HCT116 (cell line): ENCODE data around the gene MYLK4. TPM values are rescaled to one million over a fixed set of nuclear protein-coding genes. Genes with fewer than 3 reads are reported as not detected.

Source experiments
- ATAC-seq: fragments of 200-7000 bp; cut with Tn5 transposase; 2 replicates; pipeline ENCODE4 v1.9.1; 2020; ENCODE audit warnings: mild to moderate bottlenecking, moderate library complexity
- BruUV-seq: library from RNA; stranded (reverse); fragments of 400-500 nt; replicated peaks from 2 replicates; lab custom pipeline; 2021; lab: Mats Ljungman, UMichigan
- CTCF ChIA-PET: fragments of 300-600 bp; sonication (Branson Sonifier 250); formaldehyde crosslinking; loops from one replicate; lab custom pipeline; 2021; ENCODE audit warnings: antibody characterized with exemption; lab: Charles Lee
- POLR2A ChIA-PET: fragments of 300-600, 350-600 bp; sonication (Branson Sonifier 250); formaldehyde crosslinking; loops from one replicate; lab custom pipeline; 2021; ENCODE audit warnings: antibody characterized with exemption; lab: Charles Lee
- RAD21 ChIA-PET, 2 experiments: fragments of 300-600 bp; sonication (Branson Sonifier 250); formaldehyde crosslinking; loops; one replicate each; lab custom pipeline; 2023; ENCODE audit warnings: low total read pairs in 2 of 2; ENCODE audit not compliant: uncharacterized antibody in 2 of 2, unreplicated experiment in 2 of 2, low non-redundant PET in 1 of 2; lab: Charles Lee
- DNase-seq: peaks from one replicate; pipeline ENCODE4 v3.0.0-alpha.2; 2010; ENCODE audit warnings: low read depth, low spot score
- H2AFZ ChIP-seq: fragments of 200-600 bp; shearing (Covaris generic), sonication (generic); 2 replicates; pipeline ENCODE4 v1.6.1; 2017; ENCODE audit warnings: low read depth, mixed run types, mixed read lengths, antibody characterized with exemption, low read length; ENCODE audit not compliant: poor library complexity, severe bottlenecking
- H3K27ac ChIP-seq: 2 replicates; pipeline ENCODE4 v1.5.1; 2012; ENCODE audit warnings: low read depth, low read length
- H3K27me3 ChIP-seq: fragments of 200-600 bp; sonication (generic); 2 replicates; pipeline ENCODE4 v1.6.1; 2016; ENCODE audit warnings: mixed run types, low read length, mixed read lengths; ENCODE audit not compliant: insufficient read depth
- H3K36me3 ChIP-seq, 2 experiments: fragments of 200-500 bp in 1 of 2; fragments of 200-600 bp in 1 of 2; sonication (Bioruptor generic) in 1 of 2; sonication (generic) in 1 of 2; 2 replicates each; pipeline versions ENCODE4 v1.5.1 to v1.6.1; 2014 to 2016; ENCODE audit warnings: low read length in 2 of 2, inconsistent platforms in 1 of 2, mixed read lengths in 1 of 2, mixed run types in 1 of 2; ENCODE audit not compliant: insufficient read depth in 2 of 2, control insufficient read depth in 1 of 2
- H3K4me1 ChIP-seq, 2 experiments: fragments of 200-600 bp in 1 of 2; sonication (generic) in 1 of 2; 2 replicates each; pipeline versions ENCODE4 v1.5.1 to v1.6.1; 2012 to 2017; ENCODE audit warnings: low read length in 2 of 2, inconsistent platforms in 1 of 2, mild to moderate bottlenecking in 1 of 2, mixed read lengths in 1 of 2, mixed run types in 1 of 2, moderate library complexity in 1 of 2; ENCODE audit not compliant: insufficient read depth in 2 of 2, control insufficient read depth in 1 of 2
- H3K4me2 ChIP-seq: fragments of 200-600 bp; sonication (generic); 2 replicates; pipeline ENCODE4 v1.6.1; 2017; ENCODE audit warnings: mixed run types, low read length, mixed read lengths
- H3K4me3 ChIP-seq, 2 experiments: fragments of 200-600 bp in 1 of 2; sonication (generic) in 1 of 2; replicated peaks in 1 of 2; 2 replicates each; pipeline ENCODE4 v1.5.1; 2011 to 2016; ENCODE audit warnings: low read length in 2 of 2, control low read depth in 1 of 2, low read depth in 1 of 2, mild to moderate bottlenecking in 1 of 2, mixed read lengths in 1 of 2, mixed run types in 1 of 2
- H3K79me2 ChIP-seq: fragments of 200-600 bp; sonication (generic); 2 replicates; pipeline ENCODE4 v1.6.1; 2017; ENCODE audit warnings: mild to moderate bottlenecking, mixed run types, low read length, moderate library complexity, mixed read lengths; ENCODE audit not compliant: insufficient read depth
- H3K9ac ChIP-seq: fragments of 200-600 bp; sonication (generic); 2 replicates; pipeline ENCODE4 v1.6.1; 2016; ENCODE audit warnings: low read length, mixed read lengths
- H3K9me2 ChIP-seq: fragments of 200-600 bp; sonication (generic), shearing (Covaris generic); 2 replicates; pipeline ENCODE4 v1.6.1; 2017; ENCODE audit warnings: mixed run types, mild to moderate bottlenecking, moderate library complexity; ENCODE audit not compliant: insufficient read depth
- H3K9me3 ChIP-seq, 2 experiments: fragments of 200-500 bp in 1 of 2; fragments of 200-600 bp in 1 of 2; sonication (Bioruptor generic) in 1 of 2; sonication (generic) in 1 of 2; 2 replicates each; pipeline ENCODE4 v1.6.1; 2014 to 2017; ENCODE audit warnings: low read length in 2 of 2, mixed read lengths in 2 of 2, inconsistent platforms in 1 of 2, low read depth in 1 of 2, mild to moderate bottlenecking in 1 of 2, mixed run types in 1 of 2, moderate library complexity in 1 of 2; ENCODE audit not compliant: control insufficient read depth in 1 of 2, insufficient read depth in 1 of 2
- H4K20me1 ChIP-seq: fragments of 200-600 bp; sonication (generic), shearing (Covaris generic); 2 replicates; pipeline ENCODE4 v1.6.1; 2017; ENCODE audit warnings: mixed run types, mild to moderate bottlenecking, moderate library complexity; ENCODE audit not compliant: insufficient read depth
- CBX3 ChIP-seq: IDR thresholded peaks from 2 replicates; pipeline ENCODE4 v1.6.1; 2012; ENCODE audit warnings: low read depth
- CEBPB ChIP-seq: IDR thresholded peaks from 2 replicates; pipeline ENCODE4 v1.6.1; 2012; ENCODE audit warnings: low read depth
- EGR1 ChIP-seq: IDR thresholded peaks from 2 replicates; pipeline ENCODE4 v1.6.1; 2012; ENCODE audit warnings: low read depth
- EZH2 ChIP-seq: fragments of 200-600 bp; sonication (generic); IDR thresholded peaks from 2 replicates; pipeline ENCODE4 v1.6.1; 2017; ENCODE audit warnings: antibody characterized with exemption, mixed run types
- EZH2phosphoT487 ChIP-seq: fragments of 200-600 bp; IDR thresholded peaks from 2 replicates; pipeline ENCODE4 v1.6.1; 2018; ENCODE audit warnings: antibody characterized with exemption, borderline replicate concordance
- FOSL1 ChIP-seq: IDR thresholded peaks from 2 replicates; pipeline ENCODE4 v1.6.1; 2012; ENCODE audit warnings: low read depth
- JUND ChIP-seq: IDR thresholded peaks from 2 replicates; pipeline ENCODE4 v1.6.1; 2012
- POLR2A ChIP-seq: IDR thresholded peaks from 2 replicates; pipeline ENCODE4 v1.7.0; 2011; ENCODE audit warnings: borderline replicate concordance; ENCODE audit not compliant: insufficient read depth, insufficient read length; ENCODE audit errors: extremely low read depth
- POLR2AphosphoS5 ChIP-seq: IDR thresholded peaks from 2 replicates; pipeline ENCODE4 v1.6.1; 2011; ENCODE audit warnings: mild to moderate bottlenecking, low read depth, low read length, moderate library complexity
- RAD21 ChIP-seq: IDR thresholded peaks from 2 replicates; pipeline ENCODE4 v1.6.1; 2012; ENCODE audit warnings: low read depth, mild to moderate bottlenecking
- REST ChIP-seq: IDR thresholded peaks from 2 replicates; pipeline ENCODE4 v1.6.1; 2012; ENCODE audit warnings: low read depth
- SIN3A ChIP-seq: IDR thresholded peaks from 2 replicates; pipeline ENCODE4 v1.6.1; 2012; ENCODE audit warnings: low read depth
- SP1 ChIP-seq: IDR thresholded peaks from 2 replicates; pipeline ENCODE4 v1.6.1; 2012; ENCODE audit warnings: low read depth
- TCF7L2 ChIP-seq: IDR thresholded peaks from 2 replicates; pipeline ENCODE4 v1.7.0; 2011; ENCODE audit warnings: borderline replicate concordance, inconsistent platforms; ENCODE audit not compliant: insufficient read depth, insufficient read length; ENCODE audit errors: extremely low read depth
- YY1 ChIP-seq: IDR thresholded peaks from 2 replicates; pipeline ENCODE4 v1.6.1; 2011; ENCODE audit warnings: low read length, low read depth, moderate library complexity, mild to moderate bottlenecking; ENCODE audit not compliant: insufficient replicate concordance; ENCODE audit errors: extremely low read depth
- ZFX ChIP-seq: fragments of 450-650 bp; IDR thresholded peaks from 2 replicates; pipeline ENCODE4 v1.6.1; 2017
- intact Hi-C: fragments of 100-400 bp; cut with micrococcal nuclease; formaldehyde crosslinking; loops from 2 replicates; pipeline ENCODE4 v1.10.0; 2022
- total RNA-seq: library from RNA; stranded (reverse); gene quantifications from one replicate; pipeline ENCODE4 v1.2.1, GENCODE V29; 2021; ENCODE audit not compliant: unreplicated experiment
- TF ChIP-seq, protein P1 (sequence below): IDR thresholded peaks from 2 replicates; pipeline ENCODE4 v1.6.1; 2012
- TF ChIP-seq, protein P2 (sequence below): IDR thresholded peaks from 2 replicates; pipeline ENCODE4 v1.6.1; 2012
- TF ChIP-seq, protein P3 (sequence below): IDR thresholded peaks from 2 replicates; pipeline ENCODE4 v1.6.1; 2011; ENCODE audit warnings: mild to moderate bottlenecking, low read length, moderate library complexity; ENCODE audit not compliant: insufficient replicate concordance; ENCODE audit errors: extremely low read depth
- TF ChIP-seq, protein P4 (sequence below), 3 experiments: fragments of 200-600 bp in 1 of 3; sonication (generic) in 1 of 3; IDR thresholded peaks in 2 of 3; conservative IDR thresholded peaks in 1 of 3; 2 replicates each; pipeline ENCODE4 v1.5.1; 2012 to 2017; ENCODE audit warnings: low read depth in 2 of 3, low read length in 2 of 3, antibody characterized with exemption in 1 of 3, borderline replicate concordance in 1 of 3, control low read depth in 1 of 3, mild to moderate bottlenecking in 1 of 3, mixed read lengths in 1 of 3, mixed run types in 1 of 3, moderate library complexity in 1 of 3; ENCODE audit not compliant: insufficient read depth in 1 of 3

The MYLK4 gene
- total RNA-seq, 1 experiment from 2014 or later = 0.27 TPM

GRCh38 chr6:2751871-2752270 lies 1.1 kb upstream of the MYLK4 start:
- H3K36me3 ChIP-seq = no peaks in the 10 kb centered on the region
- H3K4me3 ChIP-seq = no peak overlapping the region
- no peaks in the 10 kb centered on the region for H3K9me3 ChIP-seq
- ChIA-PET POLR2A (no interaction called here), RAD21 (no interaction called here), CTCF (no interaction called here)
- DNase-seq (no peak), ATAC-seq (no peak)
- H3K79me2 ChIP-seq = no peaks in the 10 kb centered on the region
- H3K4me2 ChIP-seq = no peak overlapping the region
- intact Hi-C loops = no loop called here
- H2AFZ ChIP-seq = no peak overlapping the region
- peaks cover 3 to 9% of the 10 kb centered on the region in 2 experiments; a peak in 3 of 4 replicates for H3K4me1 ChIP-seq
- no peaks in the 10 kb centered on the region for H3K9me2 ChIP-seq
- TF ChIP-seq POLR2A (no peak), POLR2AphosphoS5 (no peak), CEBPB (no peak), EZH2 (no peak), FOSL1 (no peak), CBX3 (no peak), REST (no peak), TCF7L2 (no peak), ZFX (no peak), YY1 (no peak), EGR1 (no peak), RAD21 (no peak), SIN3A (no peak), EZH2phosphoT487 (no peak), SP1 (no peak), JUND (no peak)
- TF ChIP-seq, protein P1, sequence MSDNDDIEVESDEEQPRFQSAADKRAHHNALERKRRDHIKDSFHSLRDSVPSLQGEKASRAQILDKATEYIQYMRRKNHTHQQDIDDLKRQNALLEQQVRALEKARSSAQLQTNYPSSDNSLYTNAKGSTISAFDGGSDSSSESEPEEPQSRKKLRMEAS = no peak
- TF ChIP-seq, protein P2, sequence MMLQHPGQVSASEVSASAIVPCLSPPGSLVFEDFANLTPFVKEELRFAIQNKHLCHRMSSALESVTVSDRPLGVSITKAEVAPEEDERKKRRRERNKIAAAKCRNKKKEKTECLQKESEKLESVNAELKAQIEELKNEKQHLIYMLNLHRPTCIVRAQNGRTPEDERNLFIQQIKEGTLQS = no peak
- TF ChIP-seq, protein P3, sequence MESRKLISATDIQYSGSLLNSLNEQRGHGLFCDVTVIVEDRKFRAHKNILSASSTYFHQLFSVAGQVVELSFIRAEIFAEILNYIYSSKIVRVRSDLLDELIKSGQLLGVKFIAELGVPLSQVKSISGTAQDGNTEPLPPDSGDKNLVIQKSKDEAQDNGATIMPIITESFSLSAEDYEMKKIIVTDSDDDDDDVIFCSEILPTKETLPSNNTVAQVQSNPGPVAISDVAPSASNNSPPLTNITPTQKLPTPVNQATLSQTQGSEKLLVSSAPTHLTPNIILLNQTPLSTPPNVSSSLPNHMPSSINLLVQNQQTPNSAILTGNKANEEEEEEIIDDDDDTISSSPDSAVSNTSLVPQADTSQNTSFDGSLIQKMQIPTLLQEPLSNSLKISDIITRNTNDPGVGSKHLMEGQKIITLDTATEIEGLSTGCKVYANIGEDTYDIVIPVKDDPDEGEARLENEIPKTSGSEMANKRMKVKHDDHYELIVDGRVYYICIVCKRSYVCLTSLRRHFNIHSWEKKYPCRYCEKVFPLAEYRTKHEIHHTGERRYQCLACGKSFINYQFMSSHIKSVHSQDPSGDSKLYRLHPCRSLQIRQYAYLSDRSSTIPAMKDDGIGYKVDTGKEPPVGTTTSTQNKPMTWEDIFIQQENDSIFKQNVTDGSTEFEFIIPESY = no peak
- TF ChIP-seq, protein P4, sequence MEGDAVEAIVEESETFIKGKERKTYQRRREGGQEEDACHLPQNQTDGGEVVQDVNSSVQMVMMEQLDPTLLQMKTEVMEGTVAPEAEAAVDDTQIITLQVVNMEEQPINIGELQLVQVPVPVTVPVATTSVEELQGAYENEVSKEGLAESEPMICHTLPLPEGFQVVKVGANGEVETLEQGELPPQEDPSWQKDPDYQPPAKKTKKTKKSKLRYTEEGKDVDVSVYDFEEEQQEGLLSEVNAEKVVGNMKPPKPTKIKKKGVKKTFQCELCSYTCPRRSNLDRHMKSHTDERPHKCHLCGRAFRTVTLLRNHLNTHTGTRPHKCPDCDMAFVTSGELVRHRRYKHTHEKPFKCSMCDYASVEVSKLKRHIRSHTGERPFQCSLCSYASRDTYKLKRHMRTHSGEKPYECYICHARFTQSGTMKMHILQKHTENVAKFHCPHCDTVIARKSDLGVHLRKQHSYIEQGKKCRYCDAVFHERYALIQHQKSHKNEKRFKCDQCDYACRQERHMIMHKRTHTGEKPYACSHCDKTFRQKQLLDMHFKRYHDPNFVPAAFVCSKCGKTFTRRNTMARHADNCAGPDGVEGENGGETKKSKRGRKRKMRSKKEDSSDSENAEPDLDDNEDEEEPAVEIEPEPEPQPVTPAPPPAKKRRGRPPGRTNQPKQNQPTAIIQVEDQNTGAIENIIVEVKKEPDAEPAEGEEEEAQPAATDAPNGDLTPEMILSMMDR (IDR thresholded peaks at IDR 0.05 in 2 of 3, conservative IDR thresholded peaks at IDR 0.05 in 1 of 3; ENCODE audit: borderline replicate concordance in 1 of 3, insufficient read depth in 1 of 3, low read depth in 2 of 3, low read length in 2 of 3) = no peak
- no peak overlapping the region for H3K27ac ChIP-seq
- H3K9ac ChIP-seq = no peak overlapping the region
- no peaks in the 10 kb centered on the region for H3K27me3 ChIP-seq
- no peaks in the 10 kb centered on the region for H4K20me1 ChIP-seq
- no TSS peak for BruUV-seq
